ENCODE measurements around the gene LSR.
"Not testable (repeated sequence)": the region's sequence is repeated elsewhere in the genome, so short reads cannot be mapped to it uniquely, and the experiment has no call there.

The LSR gene

GRCh38 chr19:35286101-35286500, 37.3 kb downstream of the LSR start:
- DNase-seq (ENCODE audit: low spot score), result not testable (repeated sequence)

GRCh38 chr19:35287713-35288112, 38.9 kb downstream of the LSR start:
- DNase-seq (ENCODE audit: low spot score), result no peak

- no peak for DNase-seq (ENCODE audit: low spot score)
Observed at GRCh38 chr19:35288331-35288730, 39.5 kb downstream of the LSR start.

- DNase-seq (ENCODE audit: low spot score), result no peak
Observed at GRCh38 chr19:35288906-35289305, 40.1 kb downstream of the LSR start.

GRCh38 chr19:35290381-35291127, 41.8 kb downstream of the LSR start:
- DNase-seq (ENCODE audit: low spot score), result no peak

- no peak for DNase-seq (ENCODE audit: low spot score)
Observed at GRCh38 chr19:35291259-35291658, 42.5 kb downstream of the LSR start.

- no peak for DNase-seq (ENCODE audit: low spot score)
Observed at GRCh38 chr19:35291916-35292315, 43.1 kb downstream of the LSR start, which contains the start of gene MAG. Gene MAG (plus strand): TSS chr19:35292161. CDS start chr19:35295409, 3,248 bp downstream.

GRCh38 chr19:35292421-35293362, 43.9 kb downstream of the LSR start:
- DNase-seq (ENCODE audit: low spot score), result no peak

GRCh38 chr19:35293363-35293739, 44.5 kb downstream of the LSR start:
- no peak for DNase-seq (ENCODE audit: low spot score)

GRCh38 chr19:35293808-35294207, 45.0 kb downstream of the LSR start:
- DNase-seq (ENCODE audit: low spot score), result no peak

- DNase-seq (ENCODE audit: low spot score), result no peak
Observed at GRCh38 chr19:35294328-35294727, 45.5 kb downstream of the LSR start.

GRCh38 chr19:35294859-35295791, 46.3 kb downstream of the LSR start:
- DNase-seq (ENCODE audit: low spot score), result no peak

- DNase-seq (ENCODE audit: low spot score), result no peak
Observed at GRCh38 chr19:35295792-35296462, 47.1 kb downstream of the LSR start.

- no peak for DNase-seq (ENCODE audit: low spot score)
Observed at GRCh38 chr19:35296644-35297514, 48.1 kb downstream of the LSR start.

- DNase-seq (ENCODE audit: low spot score), result no peak
Observed at GRCh38 chr19:35297515-35297848, 48.7 kb downstream of the LSR start.

- no peak for DNase-seq (ENCODE audit: low spot score)
Observed at GRCh38 chr19:35297922-35298321, 49.1 kb downstream of the LSR start.

GRCh38 chr19:35298561-35298972, 49.8 kb downstream of the LSR start:
- DNase-seq (ENCODE audit: low spot score), result no peak

- peak; percentile 94 for DNase-seq (ENCODE audit: low spot score)
Observed at GRCh38 chr19:35299523-35300338, 50.9 kb downstream of the LSR start.

- no peak for DNase-seq (ENCODE audit: low spot score)
Observed at GRCh38 chr19:35300339-35300649, 51.5 kb downstream of the LSR start.

- DNase-seq (ENCODE audit: low spot score), result no peak
Observed at GRCh38 chr19:35301961-35302360, 53.2 kb downstream of the LSR start.
